KMS-11 (cell line): ENCODE data around the gene ZC3H14.

ENCODE experiments used
- H2AFZ ChIP-seq: fragments of 200-600 bp; sonication (generic); 2 replicates; pipeline ENCODE4 v1.6.1; 2016; ENCODE audit warnings: antibody characterized with exemption, mixed run types, low read depth
- H3K27ac ChIP-seq: fragments of 200-600 bp; sonication (generic); 2 replicates; pipeline ENCODE4 v1.6.1; 2016; ENCODE audit warnings: mild to moderate bottlenecking, mixed run types
- H3K27me3 ChIP-seq: fragments of 200-600 bp; sonication (generic); 2 replicates; pipeline ENCODE4 v1.6.1; 2017; ENCODE audit warnings: mild to moderate bottlenecking, low read depth, mixed run types, moderate library complexity; ENCODE audit not compliant: insufficient read depth
- H3K36me3 ChIP-seq: fragments of 200-600 bp; sonication (generic); 2 replicates; pipeline ENCODE4 v1.6.1; 2017; ENCODE audit warnings: mild to moderate bottlenecking, mixed run types; ENCODE audit not compliant: insufficient read depth
- H3K4me1 ChIP-seq: fragments of 200-600 bp; sonication (generic); 2 replicates; pipeline ENCODE4 v1.6.1; 2016; ENCODE audit warnings: mild to moderate bottlenecking, low read depth, mixed run types; ENCODE audit not compliant: poor library complexity, severe bottlenecking
- H3K4me2 ChIP-seq: fragments of 200-600 bp; sonication (generic); 2 replicates; pipeline ENCODE4 v1.7.0; 2016; ENCODE audit warnings: mild to moderate bottlenecking, mixed run types
- H3K4me3 ChIP-seq: fragments of 200-600 bp; sonication (generic); IDR thresholded peaks from 2 replicates; pipeline ENCODE4 v1.6.1; 2017; ENCODE audit warnings: low read depth, low read length, mixed read lengths; ENCODE audit not compliant: insufficient read depth
- H3K79me2 ChIP-seq: fragments of 200-600 bp; sonication (generic); 2 replicates; pipeline ENCODE4 v1.6.1; 2016; ENCODE audit warnings: low read depth, mixed run types; ENCODE audit not compliant: insufficient read depth
- H3K9ac ChIP-seq: fragments of 200-600 bp; sonication (generic); 2 replicates; pipeline ENCODE4 v1.6.1; 2016; ENCODE audit warnings: mild to moderate bottlenecking, mixed run types
- H4K20me1 ChIP-seq: fragments of 200-600 bp; sonication (generic); 2 replicates; pipeline ENCODE4 v1.6.1; 2016; ENCODE audit warnings: mild to moderate bottlenecking, mixed run types; ENCODE audit not compliant: insufficient read depth
- TF ChIP-seq, protein P1 (sequence below): fragments of 200-600 bp; sonication (generic); conservative IDR thresholded peaks from 2 replicates; pipeline ENCODE4 v1.6.1; 2017; ENCODE audit warnings: low read depth, mild to moderate bottlenecking, antibody characterized with exemption, low read length, moderate library complexity, mixed read lengths

ZC3H14 gene

DNA sequence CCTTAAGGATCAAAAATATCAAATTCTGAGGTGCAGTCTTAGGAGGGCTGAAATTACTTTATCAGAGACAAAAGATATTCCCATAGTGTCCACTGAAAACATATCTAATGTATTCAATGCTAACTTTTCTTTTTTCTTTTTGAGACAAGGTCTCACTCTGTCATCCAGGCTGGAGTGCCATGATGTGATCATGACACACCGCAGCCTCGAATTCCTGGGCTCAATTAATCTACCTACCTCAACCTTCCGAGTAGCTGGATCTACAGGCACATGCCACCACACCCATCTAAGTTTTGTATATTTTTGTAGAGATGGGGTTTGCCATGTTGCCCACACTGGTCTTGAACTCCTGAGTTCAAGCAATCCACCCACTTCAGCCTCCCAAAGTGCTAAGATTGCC is 68.3 kb downstream of the ZC3H14 start:
- Histone ChIP-seq H3K36me3 (no peaks in the 10 kb centered on the region), H3K27me3 (no peaks in the 10 kb centered on the region), H3K9ac (no peak overlapping the region), H3K27ac (no peak overlapping the region), H3K4me2 (no peak overlapping the region), H3K79me2 (no peaks in the 10 kb centered on the region), H3K4me1 (peaks cover 3% of the 10 kb centered on the region), H3K4me3 (no peak overlapping the region), H4K20me1 (no peaks in the 10 kb centered on the region), H2AFZ (no peak overlapping the region)
- TF ChIP-seq, protein P1, sequence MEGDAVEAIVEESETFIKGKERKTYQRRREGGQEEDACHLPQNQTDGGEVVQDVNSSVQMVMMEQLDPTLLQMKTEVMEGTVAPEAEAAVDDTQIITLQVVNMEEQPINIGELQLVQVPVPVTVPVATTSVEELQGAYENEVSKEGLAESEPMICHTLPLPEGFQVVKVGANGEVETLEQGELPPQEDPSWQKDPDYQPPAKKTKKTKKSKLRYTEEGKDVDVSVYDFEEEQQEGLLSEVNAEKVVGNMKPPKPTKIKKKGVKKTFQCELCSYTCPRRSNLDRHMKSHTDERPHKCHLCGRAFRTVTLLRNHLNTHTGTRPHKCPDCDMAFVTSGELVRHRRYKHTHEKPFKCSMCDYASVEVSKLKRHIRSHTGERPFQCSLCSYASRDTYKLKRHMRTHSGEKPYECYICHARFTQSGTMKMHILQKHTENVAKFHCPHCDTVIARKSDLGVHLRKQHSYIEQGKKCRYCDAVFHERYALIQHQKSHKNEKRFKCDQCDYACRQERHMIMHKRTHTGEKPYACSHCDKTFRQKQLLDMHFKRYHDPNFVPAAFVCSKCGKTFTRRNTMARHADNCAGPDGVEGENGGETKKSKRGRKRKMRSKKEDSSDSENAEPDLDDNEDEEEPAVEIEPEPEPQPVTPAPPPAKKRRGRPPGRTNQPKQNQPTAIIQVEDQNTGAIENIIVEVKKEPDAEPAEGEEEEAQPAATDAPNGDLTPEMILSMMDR: no peak

DNA sequence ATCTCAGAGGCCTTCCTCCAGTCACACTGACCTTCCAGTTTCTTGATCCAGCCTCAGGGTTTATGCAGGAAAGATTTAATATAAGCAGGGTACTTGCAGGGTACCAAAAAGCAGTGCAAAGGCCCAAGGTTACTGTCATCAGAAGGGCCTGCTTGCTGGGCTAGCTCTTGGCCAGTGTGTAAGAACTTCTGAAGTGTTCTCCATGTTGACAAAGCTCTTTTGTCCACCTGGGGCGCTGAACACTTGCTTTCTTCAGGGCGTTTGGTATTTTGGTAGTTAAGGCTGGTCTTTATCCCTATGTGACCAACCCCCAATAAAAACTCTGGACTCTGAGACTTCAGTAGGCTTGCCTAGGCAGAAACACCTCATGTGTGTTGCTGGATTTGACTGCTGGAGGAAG is 69.7 kb downstream of the ZC3H14 start:
- Histone ChIP-seq H3K4me2 (no peak overlapping the region), H4K20me1 (no peaks in the 10 kb centered on the region), H3K27ac (no peak overlapping the region), H3K4me3 (no peak overlapping the region), H3K27me3 (no peaks in the 10 kb centered on the region), H2AFZ (no peak overlapping the region), H3K4me1 (peaks cover 3% of the 10 kb centered on the region), H3K36me3 (no peaks in the 10 kb centered on the region), H3K79me2 (no peaks in the 10 kb centered on the region), H3K9ac (no peak overlapping the region)
- TF ChIP-seq, protein P1: no peak

DNA sequence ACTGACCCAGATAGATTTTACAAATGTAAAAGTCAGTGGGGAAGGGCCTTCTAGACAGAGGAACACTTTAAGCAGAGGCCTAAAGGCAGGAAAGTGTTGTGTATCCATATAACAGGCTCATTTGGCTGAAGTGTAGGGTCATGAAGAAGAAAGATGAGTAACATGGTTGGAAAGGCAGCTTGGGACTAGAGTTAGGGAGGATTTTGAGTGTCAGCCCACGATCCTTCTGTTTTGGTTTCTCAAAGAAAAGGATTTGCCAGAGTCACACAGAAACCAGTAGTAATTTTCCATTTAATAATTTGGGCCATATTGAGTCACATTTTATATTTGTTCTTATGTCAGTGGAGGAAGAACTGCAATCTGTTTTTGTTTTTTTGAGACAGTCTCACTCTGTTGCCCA is 76.4 kb downstream of the ZC3H14 start:
- TF ChIP-seq, protein P1: no peak
- Histone ChIP-seq H3K27me3 (no peaks in the 10 kb centered on the region), H3K4me3 (no peak overlapping the region), H3K9ac (no peak overlapping the region), H3K27ac (no peak overlapping the region), H2AFZ (no peak overlapping the region), H3K36me3 (no peaks in the 10 kb centered on the region), H3K4me1 (no peaks in the 10 kb centered on the region), H3K4me2 (no peak overlapping the region), H4K20me1 (no peaks in the 10 kb centered on the region), H3K79me2 (no peaks in the 10 kb centered on the region)

DNA sequence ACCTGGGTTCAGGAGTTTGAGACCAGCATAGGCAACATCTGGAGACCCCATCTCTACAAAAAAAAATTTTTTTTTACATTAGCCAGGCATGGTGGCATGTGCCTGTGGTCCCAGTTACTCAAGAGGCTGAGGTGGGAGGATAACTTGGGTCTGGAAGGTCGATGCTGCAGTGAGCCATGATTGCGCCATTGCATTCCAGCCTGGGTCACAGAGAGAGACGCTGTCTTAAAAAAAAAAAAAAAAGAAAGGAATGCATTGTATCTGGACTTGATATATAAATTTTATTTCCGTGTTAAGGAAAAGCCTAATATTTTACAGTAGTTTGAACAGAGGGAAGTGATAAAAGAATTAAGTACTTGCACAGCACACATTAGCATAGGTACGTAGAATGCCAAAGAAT is 97.2 kb downstream of the ZC3H14 start:
- Histone ChIP-seq H3K9ac (no peak overlapping the region), H3K4me1 (no peaks in the 10 kb centered on the region), H4K20me1 (no peaks in the 10 kb centered on the region), H3K27me3 (no peaks in the 10 kb centered on the region), H2AFZ (no peak overlapping the region), H3K4me2 (no peak overlapping the region), H3K27ac (no peak overlapping the region), H3K79me2 (no peaks in the 10 kb centered on the region), H3K36me3 (no peaks in the 10 kb centered on the region), H3K4me3 (no peak overlapping the region)
- TF ChIP-seq, protein P1: no peak
